ENCODE results near the gene RAB43. TPM values are rescaled to one million over a fixed set of nuclear protein-coding genes. Genes with fewer than 3 reads are reported as not detected.
"Not testable (repeated sequence)": the region's sequence is repeated elsewhere in the genome, so short reads cannot be mapped to it uniquely, and the experiment has no call there.

Gene RAB43
- polyA plus RNA-seq, 2 donors = 3.6 to 6.5 TPM

DNA sequence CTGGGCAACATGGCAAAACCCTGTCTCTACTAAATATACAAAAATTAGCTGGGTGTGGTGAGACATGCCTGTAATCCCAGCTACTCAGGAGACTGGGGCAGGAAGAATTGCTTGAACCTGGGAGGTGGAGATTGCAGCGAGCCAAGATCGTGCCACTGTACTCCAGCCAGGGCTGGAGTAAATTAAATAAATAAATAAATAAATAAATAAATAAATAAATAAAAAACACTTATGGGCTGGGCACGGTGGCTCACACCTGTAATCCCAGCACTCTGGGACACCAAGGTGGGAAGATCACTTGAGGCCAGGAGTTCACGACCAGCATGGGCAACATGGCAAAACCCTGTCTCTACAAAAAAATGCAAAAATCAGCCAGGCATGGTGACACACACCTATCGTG is 19.4 kb upstream of the RAB43 start:
- H3K4me1 ChIP-seq (ENCODE audit: control insufficient read depth in 2 of 2, insufficient read depth in 2 of 2, low read length in 1 of 2); H3K36me3 ChIP-seq (ENCODE audit: control insufficient read depth in 2 of 2, insufficient read depth in 2 of 2, low read length in 1 of 2); H3K4me3 ChIP-seq (ENCODE audit: low read depth in 1 of 2, low read length in 2 of 2); H3K27ac ChIP-seq (ENCODE audit: low read depth in 2 of 2, low read length in 1 of 2); H3K9me3 ChIP-seq (ENCODE audit: control insufficient read depth in 2 of 2, insufficient read depth in 1 of 2, low read depth in 1 of 2, low read length in 1 of 2); H3K27me3 ChIP-seq (ENCODE audit: control insufficient read depth in 1 of 2, insufficient read depth in 2 of 2, low read length in 2 of 2): not testable (repeated sequence)
- WGBS, 2 donors = 95% methylated on average over 5 of the region's 5 CpGs

DNA sequence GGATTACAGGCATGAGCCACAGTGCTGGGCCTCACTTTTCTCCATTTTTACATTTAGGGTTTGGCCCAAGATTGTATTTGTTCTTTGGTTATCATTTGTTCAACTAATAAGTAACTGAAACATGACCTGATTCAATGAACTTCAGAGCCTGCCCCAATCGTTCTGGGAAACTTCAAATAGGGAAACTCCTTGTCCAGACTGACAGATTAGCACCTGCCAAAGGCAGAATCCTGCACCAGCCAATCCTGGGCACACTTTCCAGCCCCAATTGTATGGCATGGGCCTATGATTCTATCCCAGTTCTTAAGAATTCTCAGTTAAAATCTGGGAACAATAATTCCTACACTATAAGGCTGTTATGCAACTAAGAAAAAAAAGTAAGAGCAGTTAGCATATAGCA is 18.3 kb upstream of the RAB43 start:
- H3K4me1 ChIP-seq (ENCODE audit: control insufficient read depth in 2 of 2, insufficient read depth in 2 of 2, low read length in 1 of 2) = no peaks in the 10 kb centered on the region
- peaks cover 2 to 3% of the 10 kb centered on the region in 2 donors for H3K36me3 ChIP-seq (ENCODE audit: control insufficient read depth in 2 of 2, insufficient read depth in 2 of 2, low read length in 1 of 2)
- no peaks in the 10 kb centered on the region for H3K27me3 ChIP-seq (ENCODE audit: control insufficient read depth in 1 of 2, insufficient read depth in 2 of 2, low read length in 2 of 2)
- H3K4me3 ChIP-seq (ENCODE audit: low read depth in 1 of 2, low read length in 2 of 2) = no peak overlapping the region
- H3K27ac ChIP-seq (ENCODE audit: low read depth in 2 of 2, low read length in 1 of 2) = no peak overlapping the region
- 56 to 73% methylated on average over 1 of the region's 1 CpG for WGBS, 2 donors
- H3K9me3 ChIP-seq (ENCODE audit: control insufficient read depth in 2 of 2, insufficient read depth in 1 of 2, low read depth in 1 of 2, low read length in 1 of 2) = no peaks in the 10 kb centered on the region

DNA sequence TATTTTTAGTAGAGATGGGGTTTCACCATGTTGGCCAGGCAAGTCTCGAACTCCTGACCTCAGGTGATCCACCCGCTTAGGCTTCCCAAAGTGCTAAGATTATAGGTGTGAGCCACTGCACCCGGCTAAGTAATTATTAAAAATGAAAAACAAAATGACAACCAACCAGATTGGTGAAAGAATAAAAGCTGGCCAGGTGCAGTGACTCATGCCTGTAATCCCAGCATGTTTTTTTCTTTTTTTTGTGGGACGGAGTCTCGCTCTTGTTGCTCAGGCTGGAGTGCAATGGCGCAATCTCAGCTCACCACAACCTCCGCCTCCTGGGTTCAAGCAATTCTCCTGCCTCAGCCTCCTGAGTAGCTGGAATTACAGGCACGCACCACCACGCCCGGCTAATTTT is 14.7 kb upstream of the RAB43 start:
- not testable (repeated sequence) for H3K4me1 ChIP-seq (ENCODE audit: control insufficient read depth in 2 of 2, insufficient read depth in 2 of 2, low read length in 1 of 2); H3K27ac ChIP-seq (ENCODE audit: low read depth in 2 of 2, low read length in 1 of 2); H3K27me3 ChIP-seq (ENCODE audit: control insufficient read depth in 1 of 2, insufficient read depth in 2 of 2, low read length in 2 of 2); H3K4me3 ChIP-seq (ENCODE audit: low read depth in 1 of 2, low read length in 2 of 2); H3K9me3 ChIP-seq (ENCODE audit: control insufficient read depth in 2 of 2, insufficient read depth in 1 of 2, low read depth in 1 of 2, low read length in 1 of 2)
- WGBS, 2 donors = 80 to 84% methylated on average over 10 of the region's 10 CpGs
- peaks cover 14 to 21% of the 10 kb centered on the region in 2 donors for H3K36me3 ChIP-seq (ENCODE audit: control insufficient read depth in 2 of 2, insufficient read depth in 2 of 2, low read length in 1 of 2)

DNA sequence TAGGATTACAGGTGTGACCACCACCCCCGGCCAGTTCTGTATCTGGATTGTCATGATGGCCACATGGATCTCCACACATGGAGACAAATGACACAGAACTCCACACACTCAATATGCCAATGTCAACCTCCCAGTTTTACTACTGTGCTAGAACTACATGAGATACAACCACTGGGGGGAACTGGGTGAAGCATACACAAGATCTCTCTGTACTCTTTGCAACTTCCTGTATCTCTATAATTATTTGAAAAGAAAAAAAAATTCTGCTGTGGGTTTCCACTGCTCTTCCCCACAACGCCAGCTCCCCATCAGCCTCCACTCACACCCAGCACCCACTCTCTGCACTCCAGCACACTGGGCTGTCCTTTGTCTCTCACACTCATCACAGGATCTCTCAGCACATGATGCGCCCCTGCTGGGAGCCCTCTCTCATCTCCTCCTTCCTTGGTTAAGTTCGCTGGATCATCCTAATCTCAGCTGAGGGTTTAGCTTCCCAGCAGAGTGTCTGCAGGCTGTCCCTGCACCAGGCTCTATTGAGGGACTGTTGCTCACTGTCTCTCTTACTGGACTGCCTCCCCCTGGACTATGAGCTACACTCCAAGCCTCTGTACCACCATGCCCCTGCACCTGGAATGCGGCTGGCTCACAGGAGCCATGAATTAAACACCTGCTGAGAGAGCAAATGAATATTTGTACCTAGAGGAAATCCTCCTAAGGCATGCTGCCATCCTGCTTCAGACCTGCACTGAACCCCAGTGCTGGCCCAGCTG is 10.7 kb upstream of the RAB43 start:
- peaks cover 19 to 44% of the 10 kb centered on the region in 2 donors for H3K36me3 ChIP-seq (ENCODE audit: control insufficient read depth in 2 of 2, insufficient read depth in 2 of 2, low read length in 1 of 2)
- H3K4me3 ChIP-seq (ENCODE audit: low read depth in 1 of 2, low read length in 2 of 2) = no peak overlapping the region
- no peaks in the 10 kb centered on the region for H3K27me3 ChIP-seq (ENCODE audit: control insufficient read depth in 1 of 2, insufficient read depth in 2 of 2, low read length in 2 of 2)
- no peak overlapping the region for H3K27ac ChIP-seq (ENCODE audit: low read depth in 2 of 2, low read length in 1 of 2)
- 82 to 88% methylated on average over 5 of the region's 5 CpGs for WGBS, 2 donors
- peaks cover 0 to 2% of the 10 kb centered on the region in 2 donors for H3K4me1 ChIP-seq (ENCODE audit: control insufficient read depth in 2 of 2, insufficient read depth in 2 of 2, low read length in 1 of 2)
- H3K9me3 ChIP-seq (ENCODE audit: control insufficient read depth in 2 of 2, insufficient read depth in 1 of 2, low read depth in 1 of 2, low read length in 1 of 2) = no peaks in the 10 kb centered on the region

DNA sequence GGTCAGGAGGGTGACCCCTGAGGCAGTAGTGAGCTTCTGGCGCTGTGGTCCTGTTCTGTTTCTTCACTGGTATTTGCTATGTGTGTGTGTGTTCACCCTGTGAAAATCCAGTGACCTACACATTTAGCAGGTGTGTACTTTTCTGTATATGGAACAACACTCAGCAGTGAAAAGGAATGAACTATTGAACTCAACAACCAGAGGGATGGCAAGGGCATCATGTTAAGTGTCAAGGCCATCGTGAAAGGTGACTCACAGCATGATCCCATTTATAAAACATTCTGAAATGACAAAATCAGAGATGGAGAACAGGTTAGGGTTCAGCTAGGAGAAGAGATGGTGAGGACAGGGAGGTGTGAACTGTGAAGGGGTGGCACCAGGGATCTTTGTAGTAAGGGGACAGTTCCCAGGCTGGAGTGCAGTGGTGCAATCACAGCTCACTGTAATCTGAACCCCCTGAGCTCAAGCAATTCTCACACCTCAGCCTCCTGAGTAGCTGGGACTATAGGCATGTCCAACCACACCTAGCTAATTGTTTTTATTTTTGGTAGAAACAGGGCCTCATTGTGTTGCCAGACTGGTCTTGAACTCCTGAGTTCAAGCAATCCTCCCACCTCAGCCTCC is 10.0 kb upstream of the RAB43 start:
- Histone ChIP-seq H3K4me1 (ENCODE audit: control insufficient read depth in 2 of 2, insufficient read depth in 2 of 2, low read length in 1 of 2) (peaks cover 0 to 2% of the 10 kb centered on the region in 2 donors), H3K36me3 (ENCODE audit: control insufficient read depth in 2 of 2, insufficient read depth in 2 of 2, low read length in 1 of 2) (peaks cover 19 to 48% of the 10 kb centered on the region in 2 donors), H3K27me3 (ENCODE audit: control insufficient read depth in 1 of 2, insufficient read depth in 2 of 2, low read length in 2 of 2) (no peaks in the 10 kb centered on the region), H3K27ac (ENCODE audit: low read depth in 2 of 2, low read length in 1 of 2) (no peak overlapping the region), H3K9me3 (ENCODE audit: control insufficient read depth in 2 of 2, insufficient read depth in 1 of 2, low read depth in 1 of 2, low read length in 1 of 2) (no peaks in the 10 kb centered on the region), H3K4me3 (ENCODE audit: low read depth in 1 of 2, low read length in 2 of 2) (no peak overlapping the region)
- 75 to 78% methylated on average over 2 of the region's 2 CpGs for WGBS, 2 donors

DNA sequence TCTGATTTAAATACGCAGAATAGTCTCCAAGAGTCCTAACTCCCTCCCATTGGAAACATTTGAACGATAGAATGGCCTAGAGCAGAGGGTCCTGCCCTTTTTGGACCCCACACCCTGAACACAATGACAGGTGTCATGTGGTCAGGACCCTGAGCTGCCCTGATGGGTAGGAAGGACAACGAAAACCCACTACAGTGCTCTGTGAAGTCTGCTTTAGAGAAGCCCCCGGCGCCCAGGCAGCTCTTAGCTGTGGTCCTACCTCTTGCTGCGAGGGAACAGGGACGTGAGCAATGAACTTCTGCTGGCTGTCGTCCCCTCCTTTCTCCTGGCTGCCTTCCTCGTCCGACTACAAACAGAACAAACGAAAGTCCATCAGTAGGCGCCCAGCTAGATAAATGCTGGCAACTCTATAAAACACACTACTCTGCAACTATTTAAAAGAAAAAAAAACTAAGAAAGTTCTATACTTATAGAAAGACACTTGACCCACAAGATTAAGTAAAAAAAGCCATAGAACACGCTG is 8.7 kb upstream of the RAB43 start:
- no peaks in the 10 kb centered on the region for H3K9me3 ChIP-seq (ENCODE audit: control insufficient read depth in 2 of 2, insufficient read depth in 1 of 2, low read depth in 1 of 2, low read length in 1 of 2)
- peaks cover 0 to 2% of the 10 kb centered on the region in 2 donors for H3K4me1 ChIP-seq (ENCODE audit: control insufficient read depth in 2 of 2, insufficient read depth in 2 of 2, low read length in 1 of 2)
- H3K4me3 ChIP-seq (ENCODE audit: low read depth in 1 of 2, low read length in 2 of 2) = no peak overlapping the region
- H3K27ac ChIP-seq (ENCODE audit: low read depth in 2 of 2, low read length in 1 of 2) = no peak overlapping the region
- WGBS, 2 donors = 91% methylated on average over 13 of the region's 13 CpGs
- peaks cover 19 to 48% of the 10 kb centered on the region in 2 donors for H3K36me3 ChIP-seq (ENCODE audit: control insufficient read depth in 2 of 2, insufficient read depth in 2 of 2, low read length in 1 of 2)
- no peaks in the 10 kb centered on the region for H3K27me3 ChIP-seq (ENCODE audit: control insufficient read depth in 1 of 2, insufficient read depth in 2 of 2, low read length in 2 of 2)

DNA sequence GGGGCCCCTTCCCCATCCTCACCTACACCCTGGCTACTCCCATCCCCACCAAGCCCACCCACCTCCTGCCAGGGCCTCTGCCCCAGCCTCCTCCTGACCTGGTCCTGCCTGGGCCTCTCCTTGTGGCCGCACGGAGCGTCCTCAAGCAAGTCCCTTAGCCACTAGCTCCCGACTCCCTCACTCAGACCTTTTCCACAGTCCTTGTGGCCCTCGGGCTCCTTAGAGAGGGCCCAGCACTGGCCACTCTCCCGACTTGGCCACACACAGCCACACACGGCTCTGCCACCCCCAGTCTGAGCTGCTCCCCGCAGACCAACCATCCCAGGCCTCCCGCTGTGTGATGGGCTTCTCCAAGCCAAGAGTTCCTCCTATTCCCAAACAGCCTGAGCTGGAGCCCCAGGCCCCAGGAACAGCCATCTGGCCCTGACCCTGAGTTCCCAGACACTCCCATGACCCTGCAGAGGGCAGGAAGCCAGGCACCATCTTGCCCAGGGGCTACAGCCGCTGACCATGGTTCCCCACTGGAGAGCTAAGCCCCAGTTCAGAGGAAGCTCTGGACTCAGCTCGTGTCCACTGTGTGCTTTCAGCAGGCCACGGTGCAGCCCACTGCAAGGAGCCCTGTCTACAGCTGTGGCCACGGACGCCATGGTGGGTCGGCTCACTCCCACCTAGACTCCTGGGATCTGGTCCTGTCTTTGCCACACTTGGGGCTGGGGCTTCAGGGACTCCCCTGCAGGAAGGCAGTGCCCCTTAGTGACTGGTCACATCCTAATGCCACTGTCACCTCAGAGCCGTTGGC is 7.0 kb upstream of the RAB43 start:
- H3K4me3 ChIP-seq (ENCODE audit: low read depth in 1 of 2, low read length in 2 of 2) = no peak overlapping the region
- no peaks in the 10 kb centered on the region for H3K27me3 ChIP-seq (ENCODE audit: control insufficient read depth in 1 of 2, insufficient read depth in 2 of 2, low read length in 2 of 2)
- H3K27ac ChIP-seq (ENCODE audit: low read depth in 2 of 2, low read length in 1 of 2) = no peak overlapping the region
- H3K4me1 ChIP-seq (ENCODE audit: control insufficient read depth in 2 of 2, insufficient read depth in 2 of 2, low read length in 1 of 2) = peaks cover 0 to 2% of the 10 kb centered on the region in 2 donors
- 90 to 95% methylated on average over 16 of the region's 16 CpGs for WGBS, 2 donors
- peaks cover 11 to 41% of the 10 kb centered on the region in 2 donors for H3K36me3 ChIP-seq (ENCODE audit: control insufficient read depth in 2 of 2, insufficient read depth in 2 of 2, low read length in 1 of 2)
- H3K9me3 ChIP-seq (ENCODE audit: control insufficient read depth in 2 of 2, insufficient read depth in 1 of 2, low read depth in 1 of 2, low read length in 1 of 2) = no peaks in the 10 kb centered on the region

DNA sequence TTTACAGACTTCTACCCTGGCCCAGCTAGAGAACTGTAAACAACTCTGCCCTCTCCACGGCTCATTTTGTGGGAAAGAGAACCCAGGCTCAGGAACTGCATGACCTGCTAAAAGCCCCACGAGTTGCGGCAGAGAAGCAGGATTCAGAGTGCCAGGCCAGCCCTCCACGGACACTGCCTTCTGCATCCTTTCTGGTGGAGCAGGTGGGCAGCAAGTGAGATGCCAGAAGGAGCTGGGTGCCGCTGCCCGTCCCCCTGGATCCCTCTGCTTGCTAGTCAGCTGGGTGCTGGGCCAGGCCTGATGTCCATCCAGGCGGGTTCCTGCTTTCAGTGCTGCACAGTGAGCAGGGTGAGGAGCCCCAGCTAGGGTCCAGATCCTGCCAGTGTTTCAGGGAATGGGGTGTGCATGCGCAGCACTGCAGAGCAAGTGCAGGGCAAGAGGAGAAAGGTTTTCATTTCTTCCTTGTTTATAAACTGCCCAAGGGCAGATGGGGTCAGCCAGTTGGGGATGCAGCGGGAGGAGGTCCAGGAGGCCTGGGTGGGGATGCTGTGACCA is 5.2 kb upstream of the RAB43 start:
- no peaks in the 10 kb centered on the region for H3K4me1 ChIP-seq (ENCODE audit: control insufficient read depth in 2 of 2, insufficient read depth in 2 of 2, low read length in 1 of 2)
- 84 to 85% methylated on average over 9 of the region's 9 CpGs for WGBS, 2 donors
- peaks cover 5 to 33% of the 10 kb centered on the region in 2 donors for H3K36me3 ChIP-seq (ENCODE audit: control insufficient read depth in 2 of 2, insufficient read depth in 2 of 2, low read length in 1 of 2)
- no peak overlapping the region for H3K4me3 ChIP-seq (ENCODE audit: low read depth in 1 of 2, low read length in 2 of 2)
- no peaks in the 10 kb centered on the region for H3K27me3 ChIP-seq (ENCODE audit: control insufficient read depth in 1 of 2, insufficient read depth in 2 of 2, low read length in 2 of 2)
- no peaks in the 10 kb centered on the region for H3K9me3 ChIP-seq (ENCODE audit: control insufficient read depth in 2 of 2, insufficient read depth in 1 of 2, low read depth in 1 of 2, low read length in 1 of 2)
- H3K27ac ChIP-seq (ENCODE audit: low read depth in 2 of 2, low read length in 1 of 2) = no peak overlapping the region

DNA sequence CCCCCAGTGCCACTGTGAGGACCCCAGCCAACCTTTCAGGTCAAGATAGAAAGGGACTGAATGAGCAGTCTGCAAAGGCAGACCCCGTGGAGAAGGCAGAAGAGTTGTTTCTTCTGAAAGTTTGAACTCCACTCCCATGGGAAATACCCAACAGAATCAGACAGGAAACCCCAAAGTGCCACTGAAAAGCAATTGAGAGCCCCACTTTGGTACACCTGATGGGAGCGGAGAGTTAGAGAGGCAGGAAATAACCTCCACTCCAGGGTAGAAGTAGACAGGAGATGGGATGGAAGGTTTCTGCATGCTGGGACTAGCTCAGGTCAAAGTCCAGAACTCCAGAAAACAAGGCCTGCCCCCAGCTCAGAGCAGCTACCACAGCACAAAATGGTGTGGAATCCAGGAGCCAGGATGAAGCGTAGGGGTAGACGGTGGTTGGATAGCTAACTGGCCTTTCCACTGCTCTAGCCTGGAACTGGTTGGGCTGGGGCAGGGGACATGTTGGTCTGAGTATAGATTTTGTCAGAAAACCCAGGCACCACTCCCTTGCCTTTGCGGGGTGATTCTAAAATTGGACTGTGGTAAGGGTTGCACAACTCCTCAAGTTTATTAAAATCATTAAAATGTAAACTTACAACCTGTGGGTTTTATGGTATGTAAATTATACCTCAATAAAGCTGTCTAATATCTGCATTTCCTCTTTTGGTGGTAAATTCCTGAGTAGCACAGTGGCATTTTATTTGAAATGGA is 1.9 kb upstream of the RAB43 start:
- H3K36me3 ChIP-seq (ENCODE audit: control insufficient read depth in 2 of 2, insufficient read depth in 2 of 2, low read length in 1 of 2) = peaks cover 0 to 9% of the 10 kb centered on the region in 2 donors
- no peaks in the 10 kb centered on the region for H3K9me3 ChIP-seq (ENCODE audit: control insufficient read depth in 2 of 2, insufficient read depth in 1 of 2, low read depth in 1 of 2, low read length in 1 of 2)
- H3K27ac ChIP-seq (ENCODE audit: low read depth in 2 of 2, low read length in 1 of 2) = peak overlapping the region in 1 of 2 donors; percentile 92
- peaks cover 7 to 9% of the 10 kb centered on the region in 2 donors for H3K4me1 ChIP-seq (ENCODE audit: control insufficient read depth in 2 of 2, insufficient read depth in 2 of 2, low read length in 1 of 2)
- WGBS, 2 donors = 54 to 56% methylated on average over 5 of the region's 5 CpGs
- no peaks in the 10 kb centered on the region for H3K27me3 ChIP-seq (ENCODE audit: control insufficient read depth in 1 of 2, insufficient read depth in 2 of 2, low read length in 2 of 2)
- H3K4me3 ChIP-seq (ENCODE audit: low read depth in 1 of 2, low read length in 2 of 2) = no peak overlapping the region

All from esophagus (tissue), 2 donors.